ENCODE results near the gene GNAI1. TPM values are rescaled to one million over a fixed set of nuclear protein-coding genes. Genes with fewer than 3 reads are reported as not detected.

Gene GNAI1
- total RNA-seq, 1 donor from 2014 or later = 50.6 TPM

DNA sequence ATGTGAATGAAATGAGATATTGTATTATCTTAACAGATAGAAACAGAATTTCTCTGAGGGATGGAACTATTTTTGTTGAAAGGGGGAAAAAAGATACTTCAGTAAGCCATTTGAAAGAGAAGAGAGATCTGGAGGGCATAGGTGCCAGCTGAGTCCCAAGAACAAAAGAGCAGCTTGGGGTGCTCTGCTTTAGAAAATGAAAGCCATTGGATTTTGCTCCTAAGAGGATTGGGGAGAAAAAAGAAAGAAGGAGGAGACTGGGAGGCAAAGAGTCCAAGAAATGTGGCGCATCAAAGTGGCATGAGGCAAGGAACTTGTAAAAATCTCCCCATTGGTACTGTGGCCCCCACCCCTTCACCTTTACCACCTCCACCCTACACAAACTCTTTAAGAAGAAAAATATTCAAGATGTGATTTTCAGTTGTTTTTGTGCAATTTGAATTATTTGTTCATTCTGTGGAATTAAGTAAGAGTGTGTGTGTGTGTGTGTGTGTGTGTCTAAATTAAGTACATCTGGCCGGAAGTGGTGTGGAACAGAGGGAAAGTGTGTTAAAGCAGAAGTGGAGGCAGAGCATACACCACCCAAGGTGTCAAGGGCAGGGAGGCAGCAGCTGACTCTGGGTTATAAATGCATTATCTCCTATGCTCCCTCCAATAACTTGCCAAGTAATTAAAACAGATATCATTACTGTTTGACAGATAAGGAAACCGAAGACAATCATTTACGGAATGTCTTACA lies 9.9 kb upstream of the GNAI1 start:
- TF ChIP-seq, protein P1, sequence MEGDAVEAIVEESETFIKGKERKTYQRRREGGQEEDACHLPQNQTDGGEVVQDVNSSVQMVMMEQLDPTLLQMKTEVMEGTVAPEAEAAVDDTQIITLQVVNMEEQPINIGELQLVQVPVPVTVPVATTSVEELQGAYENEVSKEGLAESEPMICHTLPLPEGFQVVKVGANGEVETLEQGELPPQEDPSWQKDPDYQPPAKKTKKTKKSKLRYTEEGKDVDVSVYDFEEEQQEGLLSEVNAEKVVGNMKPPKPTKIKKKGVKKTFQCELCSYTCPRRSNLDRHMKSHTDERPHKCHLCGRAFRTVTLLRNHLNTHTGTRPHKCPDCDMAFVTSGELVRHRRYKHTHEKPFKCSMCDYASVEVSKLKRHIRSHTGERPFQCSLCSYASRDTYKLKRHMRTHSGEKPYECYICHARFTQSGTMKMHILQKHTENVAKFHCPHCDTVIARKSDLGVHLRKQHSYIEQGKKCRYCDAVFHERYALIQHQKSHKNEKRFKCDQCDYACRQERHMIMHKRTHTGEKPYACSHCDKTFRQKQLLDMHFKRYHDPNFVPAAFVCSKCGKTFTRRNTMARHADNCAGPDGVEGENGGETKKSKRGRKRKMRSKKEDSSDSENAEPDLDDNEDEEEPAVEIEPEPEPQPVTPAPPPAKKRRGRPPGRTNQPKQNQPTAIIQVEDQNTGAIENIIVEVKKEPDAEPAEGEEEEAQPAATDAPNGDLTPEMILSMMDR (IDR thresholded peaks at IDR 0.05) = no peak
- TF ChIP-seq POLR2AphosphoS5 (IDR thresholded peaks at IDR 0.05; ENCODE audit: insufficient read depth in 1 of 2, low read depth in 1 of 2) = no peak
- no peak for TF ChIP-seq POLR2A (IDR thresholded peaks at IDR 0.05)
- Histone ChIP-seq H3K27ac (no peak overlapping the region), H3K4me3 (no peak overlapping the region), H3K4me1 (no peaks in the 10 kb centered on the region), H3K27me3 (no peaks in the 10 kb centered on the region), H3K36me3 (no peaks in the 10 kb centered on the region), H3K9me3 (no peaks in the 10 kb centered on the region)
- DNase-seq (ENCODE audit: extremely low spot score in 2 of 2) = no peak
- intact Hi-C loops (cut with DNase I) = no loop called here

DNA sequence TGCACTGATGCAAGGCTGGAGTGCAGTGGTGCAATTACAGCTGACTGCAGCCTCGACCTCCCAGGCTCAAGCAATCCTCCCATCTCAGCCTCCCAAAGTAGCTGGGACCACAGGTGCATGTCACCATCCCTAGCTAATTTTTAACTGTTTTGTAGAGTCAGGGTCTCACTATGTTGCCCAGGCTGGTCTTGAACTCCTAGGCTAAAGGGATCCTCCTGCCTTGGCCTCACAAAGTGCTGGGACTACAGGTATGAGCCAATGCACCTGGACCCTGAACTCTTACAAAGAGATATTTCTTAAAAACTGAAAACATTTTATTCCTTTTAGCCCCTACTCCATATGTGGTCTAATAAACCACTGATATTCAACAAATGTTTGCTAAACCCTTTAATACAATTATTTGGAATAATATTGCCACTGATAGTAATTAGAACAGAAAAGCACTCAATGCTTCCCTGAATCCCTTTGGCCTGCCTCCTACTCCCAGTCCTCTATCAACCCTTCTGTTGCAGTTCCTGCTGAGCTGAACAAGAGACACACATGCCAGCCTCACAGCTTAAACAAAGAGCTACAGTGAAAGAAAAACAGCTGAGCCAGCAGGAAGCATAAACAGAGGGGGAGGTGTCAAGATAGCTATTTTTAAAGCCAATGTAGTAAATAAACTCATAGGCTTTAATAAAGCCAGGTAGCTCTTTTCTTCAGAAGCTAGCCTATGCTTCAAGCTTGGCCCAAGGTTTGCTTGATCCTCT lies 7.0 kb upstream of the GNAI1 start:
- H3K27ac ChIP-seq = no peak overlapping the region
- no peak overlapping the region for H3K4me3 ChIP-seq
- no peaks in the 10 kb centered on the region for H3K4me1 ChIP-seq
- no peaks in the 10 kb centered on the region for H3K36me3 ChIP-seq
- H3K9me3 ChIP-seq = no peaks in the 10 kb centered on the region
- intact Hi-C loops (cut with DNase I) = no loop called here
- no peaks in the 10 kb centered on the region for H3K27me3 ChIP-seq
- TF ChIP-seq, protein P1 (IDR thresholded peaks at IDR 0.05) = no peak
- TF ChIP-seq POLR2AphosphoS5 (IDR thresholded peaks at IDR 0.05; ENCODE audit: insufficient read depth in 1 of 2, low read depth in 1 of 2) = no peak
- no peak for TF ChIP-seq POLR2A (IDR thresholded peaks at IDR 0.05)
- no peak for DNase-seq (ENCODE audit: extremely low spot score in 2 of 2)

DNA sequence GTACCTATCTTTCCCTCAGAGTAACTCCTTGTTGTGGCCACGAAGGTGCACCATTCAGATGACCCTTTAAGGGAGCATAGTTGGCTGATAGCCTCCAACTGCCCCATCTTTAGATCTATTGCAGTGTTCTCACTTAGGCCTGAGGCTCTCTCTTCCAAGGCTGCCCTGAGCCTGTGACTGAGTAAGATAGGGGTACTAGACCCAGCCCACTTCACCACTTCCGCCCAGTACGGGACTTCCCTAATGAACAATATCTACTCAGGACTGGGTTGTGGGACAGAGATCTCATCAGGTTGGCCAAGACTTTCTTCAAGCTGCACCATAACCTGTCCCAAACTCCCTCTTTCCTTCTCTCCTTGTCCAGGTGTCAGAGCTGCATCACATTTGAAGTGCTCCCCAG lies 5.7 kb upstream of the GNAI1 start:
- intact Hi-C loops (cut with DNase I) = no loop called here
- DNase-seq (ENCODE audit: extremely low spot score in 2 of 2) = no peak
- no peak overlapping the region for H3K27ac ChIP-seq
- H3K9me3 ChIP-seq = no peaks in the 10 kb centered on the region
- no peak for TF ChIP-seq POLR2AphosphoS5 (IDR thresholded peaks at IDR 0.05; ENCODE audit: insufficient read depth in 1 of 2, low read depth in 1 of 2)
- TF ChIP-seq POLR2A (IDR thresholded peaks at IDR 0.05) = no peak
- TF ChIP-seq, protein P1 (IDR thresholded peaks at IDR 0.05) = no peak
- H3K36me3 ChIP-seq = no peaks in the 10 kb centered on the region
- peaks cover 6% of the 10 kb centered on the region for H3K4me1 ChIP-seq
- no peak overlapping the region for H3K4me3 ChIP-seq
- H3K27me3 ChIP-seq = no peaks in the 10 kb centered on the region

DNA sequence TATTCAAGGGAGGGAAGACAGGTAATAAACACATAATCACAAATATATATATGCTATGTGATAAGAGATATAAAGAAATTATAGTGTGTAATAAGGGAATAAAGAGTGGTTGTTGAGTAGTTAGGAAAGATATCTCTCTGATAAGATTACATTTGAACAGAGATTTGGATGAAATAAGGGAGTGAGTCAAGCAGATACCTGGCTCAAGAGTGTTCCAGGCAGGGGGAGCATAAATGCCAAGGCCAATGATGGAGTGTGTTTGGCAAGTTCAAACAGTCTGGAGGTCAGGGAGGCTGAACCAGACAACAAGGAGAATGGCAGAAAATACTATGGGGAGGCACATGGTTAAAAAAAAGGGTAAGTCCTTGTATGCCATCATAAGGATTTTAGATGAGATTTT lies 4.8 kb upstream of the GNAI1 start:
- H3K4me1 ChIP-seq = peaks cover 10% of the 10 kb centered on the region
- H3K27me3 ChIP-seq = no peaks in the 10 kb centered on the region
- intact Hi-C loops (cut with DNase I) = no loop called here
- no peak for DNase-seq (ENCODE audit: extremely low spot score in 2 of 2)
- no peak overlapping the region for H3K4me3 ChIP-seq
- no peaks in the 10 kb centered on the region for H3K36me3 ChIP-seq
- H3K27ac ChIP-seq = no peak overlapping the region
- TF ChIP-seq POLR2A (IDR thresholded peaks at IDR 0.05) = no peak
- no peaks in the 10 kb centered on the region for H3K9me3 ChIP-seq

DNA sequence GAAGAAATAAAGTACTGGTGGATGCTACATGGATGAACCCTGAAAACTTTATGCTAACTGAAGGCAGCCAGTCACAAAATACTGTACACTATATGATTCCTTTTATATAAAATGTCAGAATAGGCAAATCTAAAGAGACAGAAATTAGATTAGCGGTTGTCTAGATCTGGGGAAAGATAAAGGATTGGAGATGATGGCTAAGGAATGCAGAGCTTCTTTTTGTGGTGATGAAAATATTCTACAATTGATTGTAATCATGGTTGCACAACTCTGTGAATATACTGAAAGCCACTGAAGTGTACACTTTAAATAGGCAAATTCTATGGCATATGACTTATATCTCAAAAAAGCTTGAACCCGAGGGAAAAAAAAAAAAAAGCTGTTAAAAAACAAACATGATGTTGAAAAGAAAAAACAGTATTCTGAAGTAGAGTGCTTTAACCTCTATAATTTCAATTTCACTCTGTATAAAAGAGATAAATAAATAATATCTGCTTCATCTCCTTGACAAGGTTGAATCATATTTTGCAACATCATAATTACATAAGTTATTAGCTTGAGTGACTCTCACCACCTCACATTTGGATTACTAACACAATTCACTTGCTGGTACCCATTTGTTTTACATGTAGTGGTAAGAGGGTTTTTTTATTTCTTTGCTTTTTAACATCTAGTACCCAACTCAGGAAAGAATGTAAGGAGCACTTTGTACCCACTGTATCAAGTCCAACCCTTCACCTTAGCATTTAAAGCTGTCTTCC lies 2.8 kb upstream of the GNAI1 start:
- intact Hi-C loops (cut with DNase I) = no loop called here

More for the DNA sequence above, 2.8 kb upstream of the GNAI1 start:
- no peak for TF ChIP-seq POLR2AphosphoS5 (IDR thresholded peaks at IDR 0.05; ENCODE audit: insufficient read depth in 1 of 2, low read depth in 1 of 2)
- no peak for TF ChIP-seq POLR2A (IDR thresholded peaks at IDR 0.05)
- TF ChIP-seq, protein P1 (IDR thresholded peaks at IDR 0.05) = no peak
- H3K36me3 ChIP-seq = no peaks in the 10 kb centered on the region
- H3K4me1 ChIP-seq = peaks cover 10% of the 10 kb centered on the region
- H3K4me3 ChIP-seq = no peak overlapping the region
- H3K9me3 ChIP-seq = no peaks in the 10 kb centered on the region
- no peak for DNase-seq (ENCODE audit: extremely low spot score in 2 of 2)
- no peak overlapping the region for H3K27ac ChIP-seq
- H3K27me3 ChIP-seq = no peaks in the 10 kb centered on the region

All from vagina (tissue), 2 donors.